ENCODE results near the gene ZFYVE27.
A peak's percentile ranks its signal among the peaks of the same experiment; 100 is the strongest.

The ZFYVE27 gene

GRCh38 chr10:97715259-97715874 is 21.6 kb upstream of the ZFYVE27 start:
- DNase-seq (ENCODE audit: low spot score): no peak

- no peak for DNase-seq (ENCODE audit: low spot score)
Observed at GRCh38 chr10:97717627-97718026, 19.3 kb upstream of the ZFYVE27 start.

GRCh38 chr10:97718178-97718577 is 18.8 kb upstream of the ZFYVE27 start:
- no peak for DNase-seq (ENCODE audit: low spot score)

GRCh38 chr10:97718659-97719142 is 18.2 kb upstream of the ZFYVE27 start:
- DNase-seq (ENCODE audit: low spot score): no peak

- DNase-seq (ENCODE audit: low spot score): no peak
Observed at GRCh38 chr10:97719602-97720001, 17.3 kb upstream of the ZFYVE27 start.

GRCh38 chr10:97721871-97722780 is 14.8 kb upstream of the ZFYVE27 start:
- DNase-seq (ENCODE audit: low spot score): no peak

- no peak for DNase-seq (ENCODE audit: low spot score)
Observed at GRCh38 chr10:97723001-97723400, 13.9 kb upstream of the ZFYVE27 start.

- no peak for DNase-seq (ENCODE audit: low spot score)
Observed at GRCh38 chr10:97724341-97724941, 12.5 kb upstream of the ZFYVE27 start.

- no peak for DNase-seq (ENCODE audit: low spot score)
Observed at GRCh38 chr10:97726636-97727178, 10.2 kb upstream of the ZFYVE27 start.

- no peak for DNase-seq (ENCODE audit: low spot score)
Observed at GRCh38 chr10:97729014-97729413, 7.9 kb upstream of the ZFYVE27 start.

GRCh38 chr10:97731346-97732051 is 5.4 kb upstream of the ZFYVE27 start:
- peak; percentile 58 for DNase-seq (ENCODE audit: low spot score)

- DNase-seq (ENCODE audit: low spot score): no peak
Observed at GRCh38 chr10:97732052-97732359, 4.9 kb upstream of the ZFYVE27 start.

GRCh38 chr10:97733256-97733655 is 3.7 kb upstream of the ZFYVE27 start:
- no peak for DNase-seq (ENCODE audit: low spot score)

GRCh38 chr10:97734021-97734420 is 2.9 kb upstream of the ZFYVE27 start:
- no peak for DNase-seq (ENCODE audit: low spot score)

- DNase-seq (ENCODE audit: low spot score): no peak
Observed at GRCh38 chr10:97736403-97736901, 476 bp upstream of the ZFYVE27 start.

GRCh38 chr10:97737770-97738265 is 890 bp downstream of the ZFYVE27 start:
- no peak for DNase-seq (ENCODE audit: low spot score)

GRCh38 chr10:97738616-97739015 is 1.7 kb downstream of the ZFYVE27 start:
- no peak for DNase-seq (ENCODE audit: low spot score)

GRCh38 chr10:97740613-97741012 is 3.7 kb downstream of the ZFYVE27 start:
- DNase-seq (ENCODE audit: low spot score): no peak

GRCh38 chr10:97743169-97743943 is 6.4 kb downstream of the ZFYVE27 start:
- DNase-seq (ENCODE audit: low spot score): no peak

- no peak for DNase-seq (ENCODE audit: low spot score)
Observed at GRCh38 chr10:97744405-97745035, 7.6 kb downstream of the ZFYVE27 start.

Measured in CD4-positive, alpha-beta T cell treated with Interleukin-15 for 4 hours (primary cell).